Neural cell (in vitro differentiated cells): Measurements from ENCODE around the gene GTF3C2.

Experiments
- EZH2 ChIP-seq: fragments of 200-600, 300-800 bp; shearing (Covaris generic), sonication (generic); IDR thresholded peaks from 2 replicates; pipeline ENCODE4 v1.6.1; 2014; ENCODE audit warnings: antibody characterized with exemption, low read length, borderline replicate concordance, mild to moderate bottlenecking; ENCODE audit not compliant: insufficient read depth, poor library complexity, severe bottlenecking
- POLR2AphosphoS5 ChIP-seq: IDR thresholded peaks from 2 replicates; pipeline ENCODE4 v1.6.1; 2012
- TF ChIP-seq, protein P1 (sequence below): fragments of 450-650 bp; IDR thresholded peaks from 2 replicates; pipeline ENCODE4 v1.5.1; 2014; ENCODE audit warnings: antibody characterized with exemption, mild to moderate bottlenecking, moderate library complexity; ENCODE audit not compliant: poor library complexity, severe bottlenecking
- TF ChIP-seq, protein P2 (sequence below): IDR thresholded peaks from 2 replicates; pipeline ENCODE4 v1.6.1; 2012; ENCODE audit warnings: borderline replicate concordance

- TF ChIP-seq, protein P1, sequence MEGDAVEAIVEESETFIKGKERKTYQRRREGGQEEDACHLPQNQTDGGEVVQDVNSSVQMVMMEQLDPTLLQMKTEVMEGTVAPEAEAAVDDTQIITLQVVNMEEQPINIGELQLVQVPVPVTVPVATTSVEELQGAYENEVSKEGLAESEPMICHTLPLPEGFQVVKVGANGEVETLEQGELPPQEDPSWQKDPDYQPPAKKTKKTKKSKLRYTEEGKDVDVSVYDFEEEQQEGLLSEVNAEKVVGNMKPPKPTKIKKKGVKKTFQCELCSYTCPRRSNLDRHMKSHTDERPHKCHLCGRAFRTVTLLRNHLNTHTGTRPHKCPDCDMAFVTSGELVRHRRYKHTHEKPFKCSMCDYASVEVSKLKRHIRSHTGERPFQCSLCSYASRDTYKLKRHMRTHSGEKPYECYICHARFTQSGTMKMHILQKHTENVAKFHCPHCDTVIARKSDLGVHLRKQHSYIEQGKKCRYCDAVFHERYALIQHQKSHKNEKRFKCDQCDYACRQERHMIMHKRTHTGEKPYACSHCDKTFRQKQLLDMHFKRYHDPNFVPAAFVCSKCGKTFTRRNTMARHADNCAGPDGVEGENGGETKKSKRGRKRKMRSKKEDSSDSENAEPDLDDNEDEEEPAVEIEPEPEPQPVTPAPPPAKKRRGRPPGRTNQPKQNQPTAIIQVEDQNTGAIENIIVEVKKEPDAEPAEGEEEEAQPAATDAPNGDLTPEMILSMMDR: peak; percentile 19
- TF ChIP-seq POLR2AphosphoS5: peak; percentile 72
- TF ChIP-seq EZH2: no peak
- TF ChIP-seq, protein P2, sequence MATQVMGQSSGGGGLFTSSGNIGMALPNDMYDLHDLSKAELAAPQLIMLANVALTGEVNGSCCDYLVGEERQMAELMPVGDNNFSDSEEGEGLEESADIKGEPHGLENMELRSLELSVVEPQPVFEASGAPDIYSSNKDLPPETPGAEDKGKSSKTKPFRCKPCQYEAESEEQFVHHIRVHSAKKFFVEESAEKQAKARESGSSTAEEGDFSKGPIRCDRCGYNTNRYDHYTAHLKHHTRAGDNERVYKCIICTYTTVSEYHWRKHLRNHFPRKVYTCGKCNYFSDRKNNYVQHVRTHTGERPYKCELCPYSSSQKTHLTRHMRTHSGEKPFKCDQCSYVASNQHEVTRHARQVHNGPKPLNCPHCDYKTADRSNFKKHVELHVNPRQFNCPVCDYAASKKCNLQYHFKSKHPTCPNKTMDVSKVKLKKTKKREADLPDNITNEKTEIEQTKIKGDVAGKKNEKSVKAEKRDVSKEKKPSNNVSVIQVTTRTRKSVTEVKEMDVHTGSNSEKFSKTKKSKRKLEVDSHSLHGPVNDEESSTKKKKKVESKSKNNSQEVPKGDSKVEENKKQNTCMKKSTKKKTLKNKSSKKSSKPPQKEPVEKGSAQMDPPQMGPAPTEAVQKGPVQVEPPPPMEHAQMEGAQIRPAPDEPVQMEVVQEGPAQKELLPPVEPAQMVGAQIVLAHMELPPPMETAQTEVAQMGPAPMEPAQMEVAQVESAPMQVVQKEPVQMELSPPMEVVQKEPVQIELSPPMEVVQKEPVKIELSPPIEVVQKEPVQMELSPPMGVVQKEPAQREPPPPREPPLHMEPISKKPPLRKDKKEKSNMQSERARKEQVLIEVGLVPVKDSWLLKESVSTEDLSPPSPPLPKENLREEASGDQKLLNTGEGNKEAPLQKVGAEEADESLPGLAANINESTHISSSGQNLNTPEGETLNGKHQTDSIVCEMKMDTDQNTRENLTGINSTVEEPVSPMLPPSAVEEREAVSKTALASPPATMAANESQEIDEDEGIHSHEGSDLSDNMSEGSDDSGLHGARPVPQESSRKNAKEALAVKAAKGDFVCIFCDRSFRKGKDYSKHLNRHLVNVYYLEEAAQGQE: peak; percentile 35
These were observed at the start of gene GTF3C2 for GRCh38 chr2:27356382-27357181.
